HCT116 (cell line): ENCODE results near the gene FBXO48.

Experiments used
- CEBPB ChIP-seq: IDR thresholded peaks from 2 replicates; pipeline ENCODE4 v1.6.1; 2012; ENCODE audit warnings: low read depth
- CTCF ChIP-seq, 3 experiments: fragments of 200-600 bp in 1 of 3; sonication (generic) in 1 of 3; IDR thresholded peaks in 2 of 3; conservative IDR thresholded peaks in 1 of 3; 2 replicates each; pipeline ENCODE4 v1.5.1; 2012 to 2017; ENCODE audit warnings: low read depth in 2 of 3, low read length in 2 of 3, antibody characterized with exemption in 1 of 3, borderline replicate concordance in 1 of 3, control low read depth in 1 of 3, mild to moderate bottlenecking in 1 of 3, mixed read lengths in 1 of 3, mixed run types in 1 of 3, moderate library complexity in 1 of 3; ENCODE audit not compliant: insufficient read depth in 1 of 3
- EGR1 ChIP-seq: IDR thresholded peaks from 2 replicates; pipeline ENCODE4 v1.6.1; 2012; ENCODE audit warnings: low read depth
- EZH2 ChIP-seq: fragments of 200-600 bp; sonication (generic); IDR thresholded peaks from 2 replicates; pipeline ENCODE4 v1.6.1; 2017; ENCODE audit warnings: antibody characterized with exemption, mixed run types
- EZH2phosphoT487 ChIP-seq: fragments of 200-600 bp; IDR thresholded peaks from 2 replicates; pipeline ENCODE4 v1.6.1; 2018; ENCODE audit warnings: antibody characterized with exemption, borderline replicate concordance
- POLR2A ChIP-seq: IDR thresholded peaks from 2 replicates; pipeline ENCODE4 v1.7.0; 2011; ENCODE audit warnings: borderline replicate concordance; ENCODE audit not compliant: insufficient read depth, insufficient read length; ENCODE audit errors: extremely low read depth
- POLR2AphosphoS5 ChIP-seq: IDR thresholded peaks from 2 replicates; pipeline ENCODE4 v1.6.1; 2011; ENCODE audit warnings: mild to moderate bottlenecking, low read depth, low read length, moderate library complexity
- REST ChIP-seq: IDR thresholded peaks from 2 replicates; pipeline ENCODE4 v1.6.1; 2012; ENCODE audit warnings: low read depth
- SP1 ChIP-seq: IDR thresholded peaks from 2 replicates; pipeline ENCODE4 v1.6.1; 2012; ENCODE audit warnings: low read depth
- YY1 ChIP-seq: IDR thresholded peaks from 2 replicates; pipeline ENCODE4 v1.6.1; 2011; ENCODE audit warnings: low read length, low read depth, moderate library complexity, mild to moderate bottlenecking; ENCODE audit not compliant: insufficient replicate concordance; ENCODE audit errors: extremely low read depth
- ZFX ChIP-seq: fragments of 450-650 bp; IDR thresholded peaks from 2 replicates; pipeline ENCODE4 v1.6.1; 2017
- TF ChIP-seq, protein P1 (sequence below): IDR thresholded peaks from 2 replicates; pipeline ENCODE4 v1.6.1; 2012

DNA sequence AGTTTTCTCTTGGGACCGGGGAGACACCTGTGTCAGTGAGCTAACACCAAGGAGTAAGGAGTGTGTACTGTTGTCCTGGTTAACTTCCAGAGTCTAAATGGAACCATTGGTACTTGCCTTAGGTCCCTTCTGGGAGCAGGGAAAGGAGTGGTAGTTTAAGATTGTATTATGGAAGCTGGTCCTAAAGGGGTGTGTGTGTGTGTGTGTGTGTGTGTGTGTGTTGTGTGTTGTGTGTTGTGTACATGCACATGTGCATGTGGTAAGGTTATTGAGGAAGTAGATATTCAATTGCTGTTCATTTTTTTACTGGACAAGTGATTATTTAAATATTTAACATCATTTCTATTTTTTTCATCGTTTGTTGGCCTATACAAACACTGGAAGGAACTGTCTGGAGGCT, 1.7 kb upstream of the FBXO48 start:
- TF ChIP-seq POLR2AphosphoS5, result no peak
- TF ChIP-seq CTCF (IDR thresholded peaks at IDR 0.05 in 2 of 3, conservative IDR thresholded peaks at IDR 0.05 in 1 of 3; ENCODE audit: borderline replicate concordance in 1 of 3, insufficient read depth in 1 of 3, low read depth in 2 of 3, low read length in 2 of 3), result no peak
- TF ChIP-seq YY1, result no peak
- TF ChIP-seq ZFX, result no peak
- TF ChIP-seq CEBPB, result no peak
- TF ChIP-seq EZH2, result no peak
- TF ChIP-seq POLR2A, result no peak
- no peak for TF ChIP-seq EGR1
- TF ChIP-seq EZH2phosphoT487, result no peak
- TF ChIP-seq REST, result no peak
- no peak for TF ChIP-seq SP1
- TF ChIP-seq, protein P1, sequence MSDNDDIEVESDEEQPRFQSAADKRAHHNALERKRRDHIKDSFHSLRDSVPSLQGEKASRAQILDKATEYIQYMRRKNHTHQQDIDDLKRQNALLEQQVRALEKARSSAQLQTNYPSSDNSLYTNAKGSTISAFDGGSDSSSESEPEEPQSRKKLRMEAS, result no peak
